Activated CD4-positive, alpha-beta T cell treated with anti-CD3 and anti-CD28 coated beads, Interleukin-2, amount 10 ng/mL, durations not matched to agents 7 days and 5 days (primary cell): Measurements from ENCODE around the gene BLACAT1. TPM values are rescaled to one million over a fixed set of nuclear protein-coding genes. Genes with fewer than 3 reads are reported as not detected.
"Not testable (repeated sequence)": the region's sequence is repeated elsewhere in the genome, so short reads cannot be mapped to it uniquely, and the experiment has no call there.

Source experiments
- CTCF ChIA-PET: fragments of 350-600 bp; sonication (Branson Sonifier 250); formaldehyde crosslinking; loops from one replicate; lab custom pipeline; 2021; ENCODE audit warnings: antibody characterized with exemption; lab: Charles Lee
- POLR2A ChIA-PET: fragments of 350-600 bp; sonication (Branson Sonifier 250); formaldehyde crosslinking; loops from one replicate; lab custom pipeline; 2021; ENCODE audit warnings: antibody characterized with exemption; lab: Charles Lee
- DNase-seq: peaks from one replicate; pipeline ENCODE4 v3.0.0-alpha.2; 2020
- H3K27ac Mint-ChIP-seq: one replicate; pipeline ENCODE4 v1.8.0; 2021; ENCODE audit warnings: mild to moderate bottlenecking, moderate library complexity, mixed read lengths
- H3K27me3 Mint-ChIP-seq: one replicate; pipeline ENCODE4 v1.8.0; 2021; ENCODE audit warnings: mixed read lengths
- H3K36me3 Mint-ChIP-seq: one replicate; pipeline ENCODE4 v1.8.0; 2021; ENCODE audit warnings: low read depth, mixed read lengths
- H3K4me1 Mint-ChIP-seq: one replicate; pipeline ENCODE4 v1.8.0; 2021; ENCODE audit warnings: mixed read lengths
- H3K4me3 Mint-ChIP-seq: one replicate; pipeline ENCODE4 v1.8.0; 2021; ENCODE audit warnings: mild to moderate bottlenecking, moderate library complexity, mixed read lengths
- H3K9me3 Mint-ChIP-seq: one replicate; pipeline ENCODE4 v1.8.0; 2021; ENCODE audit warnings: mixed read lengths
- microRNA-seq: library from miRNA; unstranded; fragments of <30 nt; microRNA quantifications from one replicate; pipeline ENCODE4 v1.2.0, GENCODE V29; 2021; ENCODE audit warnings: borderline microRNAs expressed, borderline replicate concordance
- total RNA-seq, 2 experiments: library from RNA; stranded (reverse); gene quantifications; one replicate each; pipeline ENCODE4 v1.2.3, GENCODE V29; 2021

The BLACAT1 gene
- total RNA-seq, 2 experiments from 2014 or later: 0.20 to 0.23 TPM

GRCh38 chr1:205407970-205408369 is 47.9 kb downstream of the BLACAT1 start:
- no peaks in the 10 kb centered on the region for H3K36me3 Mint-ChIP-seq
- H3K27me3 Mint-ChIP-seq: peaks cover 21% of the 10 kb centered on the region
- H3K27ac Mint-ChIP-seq: no peak overlapping the region
- H3K9me3 Mint-ChIP-seq: no peaks in the 10 kb centered on the region
- no peak overlapping the region for H3K4me3 Mint-ChIP-seq
- ChIA-PET CTCF (interaction anchor here (1.5 kb wide), 1 partner anchor 184 kb away, joined by 4 read pairs; no protein-coding TSS in a partner anchor), POLR2A (no interaction called here)
- DNase-seq: no peak
- H3K4me1 Mint-ChIP-seq: peaks cover 2% of the 10 kb centered on the region

DNA sequence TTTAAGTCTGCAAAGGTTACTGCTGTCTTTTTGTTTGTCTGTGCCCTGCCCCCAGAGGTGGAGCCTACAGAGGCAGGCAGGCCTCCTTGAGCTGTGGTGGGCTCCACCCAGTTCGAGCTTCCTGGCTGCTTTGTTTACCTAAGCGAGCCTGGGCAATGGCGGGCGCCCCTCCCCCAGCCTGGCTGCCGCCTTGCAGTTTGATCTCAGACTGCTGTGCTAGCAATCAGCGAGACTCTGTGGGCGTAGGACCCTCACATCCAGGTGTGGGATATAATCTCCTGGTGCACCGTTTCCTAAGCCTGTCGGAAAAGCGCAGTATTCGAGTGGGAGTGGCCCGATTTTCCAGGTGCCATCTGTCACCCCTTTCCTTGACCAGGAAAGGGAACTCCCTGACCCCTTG is 49.6 kb downstream of the BLACAT1 start:
- H3K36me3 Mint-ChIP-seq, H3K4me3 Mint-ChIP-seq, DNase-seq, H3K9me3 Mint-ChIP-seq, POLR2A ChIA-PET, H3K4me1 Mint-ChIP-seq: not testable (repeated sequence)
- Mint-ChIP-seq H3K27ac (peak overlapping the region; percentile 5), H3K27me3 (peaks cover 18% of the 10 kb centered on the region)
- CTCF ChIA-PET: interaction anchor here (0.9 kb wide), 1 partner anchor 43 kb away, joined by 3 read pairs; no protein-coding TSS in a partner anchor

Small RNA genes lying within 50 kb of the gene (microRNA-seq; reads per million reads assigned to microRNA genes)
- gene MIR135B: 58.8 reads per million, percentile 65 among the genes with 10 or more reads in this experiment

Other genes with a start within 250 kb of the BLACAT1 start
- gene DSTYK, start 244.3 kb downstream of the BLACAT1 start, total RNA-seq: 1 to 10 TPM; 8.8 to 8.9 TPM
- gene TMCC2, start 228.1 kb downstream of the BLACAT1 start, total RNA-seq: under 1 TPM; 0.52 to 0.64 TPM
- 10 to 100 TPM; 12.1 to 12.7 TPM for gene NUAK2, start 134.3 kb downstream of the BLACAT1 start, total RNA-seq
- gene KLHDC8A, start 99.1 kb downstream of the BLACAT1 start, total RNA-seq: not detected
- gene LEMD1, start 34.0 kb downstream of the BLACAT1 start, total RNA-seq: under 1 TPM; 0.52 to 0.64 TPM
- gene CDK18, start 48.6 kb upstream of the BLACAT1 start, total RNA-seq: 1 to 10 TPM; 2.9 to 3.5 TPM
- gene ELK4, start 176.0 kb upstream of the BLACAT1 start, total RNA-seq: 100 to 1,000 TPM in 1 of 2 experiments, 10 to 100 TPM in 1; 99.4 to 103 TPM
- gene SLC45A3, start 224.5 kb upstream of the BLACAT1 start, total RNA-seq: under 1 TPM in 1 of 2 experiments, not detected in 1; 0.08 TPM